ENCODE results near the gene HDAC4. TPM values are rescaled to one million over a fixed set of nuclear protein-coding genes. Genes with fewer than 3 reads are reported as not detected.

The HDAC4 gene
- total and polyA plus RNA-seq, 4 donors: 2.9 to 37.2 (median 4.4) TPM

- no peak overlapping the region for H3K27ac ChIP-seq (ENCODE audit: low read depth in 1 of 2, low read length in 2 of 2)
- peaks cover 4 to 61% (median 14%) of the 10 kb centered on the region in 4 donors for H3K36me3 ChIP-seq (ENCODE audit: control insufficient read depth in 4 of 4, insufficient read depth in 3 of 4, low read depth in 1 of 4, low read length in 3 of 4)
- H3K9ac ChIP-seq (ENCODE audit: low read depth in 1 of 2, low read length in 2 of 2): no peak overlapping the region
- H3K4me1 ChIP-seq (ENCODE audit: control insufficient read depth in 4 of 4, insufficient read depth in 4 of 4, low read length in 3 of 4): no peaks in the 10 kb centered on the region
- no peaks in the 10 kb centered on the region for H3K27me3 ChIP-seq (ENCODE audit: control insufficient read depth in 4 of 4, insufficient read depth in 4 of 4, low read length in 3 of 4)
- H3K4me3 ChIP-seq (ENCODE audit: low read depth in 1 of 3, low read length in 3 of 3): no peak overlapping the region
- H3K9me3 ChIP-seq (ENCODE audit: control insufficient read depth in 4 of 4, low read length in 3 of 4): no peaks in the 10 kb centered on the region
- DNase-seq (ENCODE audit: low spot score): no peak
- 92% methylated on average over 16 of the region's 16 CpGs for WGBS
- TF ChIP-seq NR2F2 (IDR thresholded peaks at IDR 0.05): no peak
- no peak for TF ChIP-seq FOXA2 (IDR thresholded peaks at IDR 0.05)
- TF ChIP-seq REST (IDR thresholded peaks at IDR 0.05): no peak
- no peak for TF ChIP-seq JUND (IDR thresholded peaks at IDR 0.05)
- no peak for TF ChIP-seq CTCF (IDR thresholded peaks at IDR 0.05; ENCODE audit: low read depth, low read length, missing input control)
- TF ChIP-seq HNF4A (conservative IDR thresholded peaks at IDR 0.05): no peak
- TF ChIP-seq EGR1 (IDR thresholded peaks at IDR 0.05; ENCODE audit: low read depth in 2 of 2): no peak
- no peak for TF ChIP-seq SP1 (IDR thresholded peaks at IDR 0.05)
- no peak for TF ChIP-seq ZBTB33 (IDR thresholded peaks at IDR 0.05)
- no peak for TF ChIP-seq FOXA1 (IDR thresholded peaks at IDR 0.05)
- TF ChIP-seq RXRA (IDR thresholded peaks at IDR 0.05): no peak
- TF ChIP-seq MAX (IDR thresholded peaks at IDR 0.05): no peak
- TF ChIP-seq TAF1 (conservative IDR thresholded peaks at IDR 0.05): no peak
- TF ChIP-seq ATF3 (IDR thresholded peaks at IDR 0.05): no peak
- TF ChIP-seq RAD21 (IDR thresholded peaks at IDR 0.05): no peak
- no peak for TF ChIP-seq HNF4G (IDR thresholded peaks at IDR 0.05)
Measured at GRCh38 chr2:239079671-239080294, 321.0 kb downstream of the HDAC4 start.
